HG02623 (cell line): ENCODE measurements around the gene RANBP17.

Source experiments
- ATAC-seq: cut with Tn5 transposase; IDR thresholded peaks from one replicate; pipeline ENCODE4 v1.9.1; 2021; ENCODE audit warnings: moderate library complexity; ENCODE audit not compliant: unreplicated experiment

The RANBP17 gene

DNA sequence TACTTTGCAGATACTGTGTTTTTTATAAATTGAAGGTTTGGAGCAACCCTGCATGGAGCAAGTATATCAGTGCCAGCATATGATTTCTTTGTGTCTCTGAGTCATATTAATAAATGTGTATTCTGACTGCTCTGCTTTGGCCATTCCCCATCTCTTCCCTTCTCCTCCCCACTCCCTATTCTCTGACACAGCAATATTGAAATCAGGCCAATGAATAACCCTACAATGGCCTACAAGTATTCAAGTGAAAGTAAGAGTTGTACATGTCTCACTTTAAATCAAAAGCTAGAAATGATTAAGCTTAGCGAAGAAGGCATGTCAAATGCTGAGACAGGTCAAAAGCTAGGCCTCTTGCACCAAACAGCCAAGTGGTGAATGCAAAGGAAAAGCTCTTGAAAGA is 365.0 kb downstream of the RANBP17 start:
- no peak for ATAC-seq

DNA sequence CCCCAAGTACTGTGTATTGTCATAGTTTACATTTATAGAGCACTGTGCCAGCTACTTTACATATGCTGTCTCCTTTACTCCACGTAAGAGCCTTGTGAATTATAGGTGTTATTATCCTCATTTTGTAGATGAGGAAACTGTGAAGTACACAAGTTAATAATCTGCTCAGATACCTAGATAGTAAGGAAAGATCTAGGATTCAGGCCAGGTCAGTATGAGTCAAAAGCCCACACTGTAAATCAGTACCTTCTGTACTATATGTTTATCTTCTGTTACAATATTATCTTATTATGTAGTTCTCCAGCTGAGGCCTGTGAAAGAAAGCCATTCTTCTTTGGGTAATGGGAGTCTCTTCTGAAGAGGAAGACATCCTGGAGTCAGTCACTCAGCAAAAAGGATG is 374.8 kb downstream of the RANBP17 start:
- ATAC-seq: no peak

DNA sequence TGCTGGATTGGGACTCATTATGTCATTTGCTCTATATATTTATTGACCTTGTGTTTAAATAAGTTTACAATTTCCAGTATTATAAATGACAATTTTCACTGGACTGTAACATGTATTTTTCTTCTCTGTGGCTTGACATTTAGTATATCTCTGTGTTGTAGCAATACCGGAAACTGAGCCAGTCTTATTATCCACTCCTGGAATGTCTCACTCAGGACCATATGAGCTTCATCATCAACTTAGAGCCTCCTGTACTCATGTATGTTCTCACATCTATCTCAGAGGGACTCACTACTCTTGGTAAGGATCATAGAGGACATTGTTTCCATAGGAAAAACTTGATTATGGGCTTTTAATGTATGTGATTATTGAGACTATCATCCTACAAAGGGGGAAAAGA is 380.7 kb downstream of the RANBP17 start:
- no peak for ATAC-seq

DNA sequence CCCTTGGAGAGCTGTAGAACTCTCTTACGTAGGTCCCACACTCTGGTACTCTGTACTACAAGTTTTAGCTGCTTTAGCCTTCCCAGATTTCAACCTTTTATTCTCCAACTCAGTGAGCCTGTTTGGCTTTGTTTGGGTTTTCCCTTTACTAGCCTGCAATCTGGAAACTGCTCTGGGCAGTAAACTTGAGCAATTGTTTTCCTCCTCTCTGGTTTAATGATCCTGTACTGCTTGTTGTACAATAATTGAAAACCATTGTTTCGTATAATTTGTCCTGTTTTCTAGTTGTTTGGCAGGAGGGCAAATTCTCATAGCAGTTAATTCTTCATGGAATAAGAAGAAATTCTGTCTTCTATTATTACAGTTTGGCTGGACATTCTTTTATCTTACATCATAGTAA is 384.4 kb downstream of the RANBP17 start:
- ATAC-seq: no peak

DNA sequence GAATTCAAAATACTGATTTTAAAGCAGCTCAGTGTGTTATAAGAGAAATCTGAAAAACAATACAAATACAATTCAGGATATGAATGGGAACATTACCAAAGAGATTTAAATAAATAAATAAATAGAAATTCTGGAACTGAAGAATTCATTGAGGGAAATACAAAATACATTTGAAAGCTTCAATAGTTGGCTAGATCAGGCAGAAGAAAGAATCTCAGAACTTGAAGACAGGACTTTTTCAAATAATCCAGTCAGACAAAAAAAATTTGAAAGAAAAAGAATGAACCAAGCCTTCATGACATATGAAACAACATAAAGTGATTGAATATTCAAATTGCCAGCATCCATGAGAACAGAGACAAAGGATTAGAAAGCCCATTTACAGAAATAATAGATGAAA is 387.6 kb downstream of the RANBP17 start:
- ATAC-seq: no peak

DNA sequence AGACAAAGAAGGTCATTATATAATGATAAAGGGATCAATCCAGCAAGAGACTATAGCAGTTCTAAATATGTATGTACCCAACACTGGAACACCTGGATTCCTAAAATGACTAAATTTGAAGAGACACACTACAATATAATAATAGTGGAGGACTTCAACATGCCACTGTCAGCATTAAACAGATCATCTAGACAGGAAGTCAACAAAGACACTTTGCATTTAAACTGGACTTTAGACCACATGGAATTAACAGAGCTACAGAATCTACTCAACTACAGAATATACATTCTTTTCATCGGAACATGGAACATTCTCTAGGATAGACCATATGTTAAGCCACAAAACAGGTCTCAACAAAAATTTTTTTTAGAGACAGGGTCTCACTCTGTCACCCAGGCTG is 388.9 kb downstream of the RANBP17 start:
- no peak for ATAC-seq

DNA sequence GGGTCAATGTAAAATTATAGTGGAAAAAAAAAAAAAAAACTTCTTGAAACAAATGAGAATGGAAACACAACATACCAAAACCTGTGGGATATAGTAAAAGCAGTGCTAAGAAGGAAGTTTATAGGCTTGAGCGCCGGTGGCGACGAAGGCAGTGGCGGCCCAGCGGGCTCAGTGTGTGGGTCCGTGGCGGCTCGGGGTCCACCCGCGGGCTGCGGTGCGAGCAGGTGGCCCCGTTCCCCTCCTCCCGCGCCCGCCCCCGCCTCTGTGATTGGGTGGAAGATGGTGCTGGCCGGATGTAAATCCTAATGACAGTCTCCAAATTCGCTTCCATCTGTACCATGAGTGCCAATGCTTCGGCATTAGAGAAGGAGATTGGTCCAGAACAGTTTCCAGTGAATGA is 389.7 kb downstream of the RANBP17 start:
- no peak for ATAC-seq

DNA sequence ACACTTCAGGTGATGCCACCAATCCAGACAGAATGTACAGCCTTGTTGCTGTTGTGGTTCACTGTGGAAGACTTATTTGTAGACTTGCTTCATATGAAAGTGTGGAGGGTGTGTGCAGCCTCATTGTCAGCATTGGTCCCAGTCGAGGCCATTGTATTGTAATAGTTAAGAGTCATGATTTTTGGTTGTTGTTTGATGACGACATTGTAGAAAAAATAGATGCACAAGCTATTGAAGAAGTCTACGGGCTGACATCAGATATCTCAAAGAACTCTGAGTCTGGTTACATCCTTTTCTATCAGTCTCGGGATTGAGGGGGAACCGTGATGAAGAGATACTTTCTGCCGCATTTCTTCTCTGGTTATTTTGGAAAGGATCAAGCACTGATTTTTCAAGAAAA is 390.9 kb downstream of the RANBP17 start:
- no peak for ATAC-seq

DNA sequence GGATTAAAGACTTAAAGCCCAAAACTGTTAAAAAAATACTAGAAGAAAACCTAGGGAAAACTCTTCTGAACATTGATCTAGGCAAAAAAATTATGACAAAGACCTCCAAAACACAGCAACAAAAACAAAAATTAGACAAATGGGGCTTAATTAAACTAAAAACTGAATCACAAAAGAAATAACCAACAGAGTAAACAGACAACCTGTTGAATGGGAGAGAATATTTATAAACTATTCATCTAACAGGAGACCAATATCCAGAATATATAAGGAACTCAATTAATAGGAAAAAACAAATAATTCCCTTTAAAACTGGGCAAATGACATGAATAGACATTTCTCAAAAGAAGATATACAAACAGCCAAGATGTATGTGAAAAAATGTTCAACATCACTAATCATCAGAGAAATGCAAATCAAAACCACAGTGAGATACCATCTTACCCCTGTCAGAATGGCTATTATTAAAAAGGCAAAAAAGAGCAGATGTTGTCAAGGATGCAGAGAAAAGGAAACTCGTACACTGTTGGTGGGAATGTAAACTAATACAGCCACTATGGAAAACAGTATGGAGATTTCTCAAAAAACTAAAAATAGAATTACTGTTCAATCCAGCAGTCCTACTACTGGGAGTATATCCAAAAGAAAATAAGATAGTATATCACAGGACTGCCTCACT is 397.1 kb downstream of the RANBP17 start:
- no peak for ATAC-seq

DNA sequence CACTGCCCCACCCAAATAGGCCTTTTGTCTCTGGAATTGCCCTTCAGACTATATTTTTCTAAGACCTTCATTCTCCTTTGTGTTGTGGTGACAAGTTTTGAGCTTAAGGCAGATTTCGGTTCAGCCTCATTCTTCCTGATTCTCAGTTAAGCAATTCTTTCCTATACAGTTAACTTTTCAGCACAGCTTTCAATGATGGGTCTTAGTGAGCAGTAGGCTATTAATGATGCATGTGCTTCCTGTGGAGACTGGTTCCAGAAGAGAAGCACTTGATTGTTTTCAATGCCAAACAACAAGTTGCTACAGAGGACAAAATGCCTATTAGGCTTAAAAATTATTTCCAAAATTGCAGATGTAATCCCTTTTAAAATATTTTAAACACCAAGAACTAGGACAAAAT is 399.5 kb downstream of the RANBP17 start:
- no peak for ATAC-seq

DNA sequence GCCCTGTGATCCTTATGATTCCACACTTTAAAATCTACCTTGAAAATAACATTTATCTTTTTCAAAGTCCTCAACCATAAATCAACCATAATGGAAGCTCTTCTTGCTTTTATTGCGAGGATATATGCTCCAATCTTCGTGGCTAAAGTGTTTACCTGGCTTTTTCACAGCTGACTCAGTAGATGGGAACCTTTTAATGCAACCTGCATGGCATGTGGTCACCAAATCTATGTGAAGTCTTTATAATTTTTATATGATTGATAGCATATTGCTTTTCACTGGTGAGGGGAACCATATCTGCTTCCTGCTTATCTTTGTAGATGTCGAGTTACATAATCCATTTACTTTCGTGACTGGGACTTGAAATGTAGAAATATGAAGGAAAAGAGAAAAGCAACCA is 400.1 kb downstream of the RANBP17 start:
- ATAC-seq: no peak

DNA sequence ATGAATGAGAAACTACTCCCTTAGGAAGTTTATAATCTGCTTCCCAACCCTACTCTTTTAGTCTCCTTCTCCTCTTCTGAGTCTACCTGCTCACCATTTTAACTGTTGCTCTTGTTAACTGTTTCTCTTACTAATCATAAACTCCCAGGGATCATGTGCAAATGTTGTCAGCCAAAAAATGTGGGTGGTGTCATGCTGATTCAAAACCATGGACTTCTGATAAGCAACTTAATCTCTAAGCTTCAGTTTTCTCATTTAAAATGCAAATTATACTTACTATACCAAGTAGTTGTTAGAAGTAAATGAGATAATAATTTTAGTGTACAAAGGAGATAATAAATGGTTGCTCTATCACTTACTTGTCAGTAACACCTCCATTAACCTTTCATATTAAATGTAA is 401.4 kb downstream of the RANBP17 start:
- ATAC-seq: no peak

DNA sequence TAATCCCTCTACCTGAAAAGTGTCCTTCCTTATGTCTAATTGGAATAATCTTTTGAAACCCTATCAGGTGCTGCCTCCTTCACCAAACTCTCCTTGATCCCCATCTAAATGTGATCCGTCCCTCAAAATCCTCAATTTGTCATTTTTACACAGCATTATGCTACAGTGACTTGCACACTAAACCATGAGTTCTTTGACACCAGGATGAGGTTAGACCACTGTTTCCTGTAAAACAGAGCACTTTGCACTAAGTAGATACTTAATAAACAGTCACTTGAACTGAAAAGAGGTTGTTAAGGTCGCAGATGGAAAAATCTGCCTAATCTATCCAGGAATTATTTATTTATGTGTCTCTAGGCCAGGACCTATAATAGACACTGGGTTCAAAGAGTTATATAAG is 403.0 kb downstream of the RANBP17 start:
- ATAC-seq: no peak

DNA sequence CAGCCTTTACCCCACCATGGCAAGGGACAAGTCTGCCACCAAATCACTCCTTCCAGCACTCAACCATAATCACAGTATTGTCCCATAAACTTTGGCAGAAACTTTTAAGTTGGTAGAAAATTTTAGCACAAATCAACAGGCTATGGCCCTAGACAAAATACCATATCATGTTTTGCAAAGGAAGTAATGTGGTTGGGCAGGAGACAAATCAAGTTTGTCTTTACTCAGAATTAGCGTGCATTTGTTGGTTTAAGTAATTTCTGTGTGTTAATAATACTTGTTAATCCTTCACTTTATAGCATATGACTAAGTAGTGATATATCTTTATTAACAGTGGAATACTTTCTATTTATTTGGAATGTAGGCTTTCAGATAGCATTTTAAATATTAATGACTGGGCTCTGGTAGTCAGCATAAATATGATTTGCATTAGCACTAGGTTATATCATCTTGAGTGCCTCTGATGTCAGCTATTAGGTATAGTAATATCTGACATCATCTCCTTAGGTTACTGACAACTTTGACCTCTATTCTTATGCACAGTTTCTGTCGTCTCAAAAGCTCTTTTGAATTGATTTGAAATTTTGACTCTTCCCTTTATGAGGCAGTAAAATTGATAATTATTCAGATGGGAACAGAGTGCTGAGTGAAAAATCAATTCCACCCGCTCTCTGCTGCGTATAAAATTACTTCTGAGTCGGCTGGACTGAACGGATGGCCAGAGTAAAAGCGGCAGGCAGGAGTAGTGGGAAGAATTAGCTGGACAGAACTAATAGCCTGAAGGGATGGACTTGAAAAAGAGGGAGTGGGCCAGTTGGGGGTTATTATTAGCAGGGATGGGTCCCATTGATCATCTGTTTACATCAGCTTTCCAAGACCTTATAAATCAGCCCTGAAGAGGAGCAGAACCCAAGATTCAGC is 407.1 kb downstream of the RANBP17 start:
- no peak for ATAC-seq

DNA sequence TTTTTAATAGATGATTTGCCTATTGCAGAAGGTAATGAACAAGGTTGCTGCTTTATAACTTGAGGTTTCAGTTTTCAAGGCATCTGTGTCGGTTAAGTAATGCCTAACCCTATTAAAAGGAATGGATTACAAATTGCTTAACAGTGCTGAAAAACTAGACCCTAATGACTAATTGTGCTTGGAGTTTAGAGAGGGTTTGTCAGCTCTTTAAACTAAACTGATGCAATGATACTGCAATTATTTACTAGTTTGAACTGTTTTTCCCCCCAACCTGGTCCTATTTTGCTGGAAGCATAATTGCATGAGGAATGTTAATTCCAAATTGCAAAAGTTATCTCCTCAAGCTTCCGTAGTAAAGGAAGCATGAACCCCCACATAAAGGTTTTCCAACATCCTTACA is 407.9 kb downstream of the RANBP17 start:
- ATAC-seq: no peak

DNA sequence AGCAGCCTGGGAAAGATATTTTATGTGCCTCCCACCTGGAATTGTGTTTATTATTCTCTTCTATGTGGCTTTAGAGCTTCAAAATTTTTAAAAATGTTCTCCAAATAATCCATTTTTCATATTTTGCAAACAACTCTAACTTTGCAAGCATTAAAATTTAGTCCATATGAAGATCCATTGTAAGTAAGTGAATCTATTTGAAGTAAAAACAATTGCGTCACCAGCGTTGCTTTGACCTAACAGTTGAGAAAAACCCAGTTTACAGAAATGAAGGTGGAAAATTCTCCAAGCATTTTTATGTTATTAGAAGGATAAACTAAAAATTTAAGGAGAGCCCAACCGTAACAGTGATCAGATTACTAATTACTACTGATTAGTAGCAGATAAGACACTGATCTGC is 408.3 kb downstream of the RANBP17 start:
- no peak for ATAC-seq

DNA sequence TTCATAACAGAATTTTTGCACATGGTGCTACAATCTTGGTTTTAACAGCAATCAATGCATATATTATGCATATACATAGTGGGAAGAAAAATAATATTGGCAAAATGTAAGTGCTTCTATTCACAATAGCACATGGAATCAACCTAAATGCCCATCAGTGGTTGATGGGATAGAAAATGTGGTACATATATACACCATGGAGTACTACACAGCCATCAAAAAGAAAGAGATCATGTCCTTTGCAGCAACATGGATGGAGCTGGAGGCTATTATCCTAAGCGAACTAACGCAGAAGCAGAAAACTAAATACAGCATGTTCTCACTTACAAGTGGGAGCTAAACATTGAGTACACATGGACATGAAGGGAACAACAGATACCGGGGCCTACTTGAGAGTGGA is 410.0 kb downstream of the RANBP17 start:
- no peak for ATAC-seq

DNA sequence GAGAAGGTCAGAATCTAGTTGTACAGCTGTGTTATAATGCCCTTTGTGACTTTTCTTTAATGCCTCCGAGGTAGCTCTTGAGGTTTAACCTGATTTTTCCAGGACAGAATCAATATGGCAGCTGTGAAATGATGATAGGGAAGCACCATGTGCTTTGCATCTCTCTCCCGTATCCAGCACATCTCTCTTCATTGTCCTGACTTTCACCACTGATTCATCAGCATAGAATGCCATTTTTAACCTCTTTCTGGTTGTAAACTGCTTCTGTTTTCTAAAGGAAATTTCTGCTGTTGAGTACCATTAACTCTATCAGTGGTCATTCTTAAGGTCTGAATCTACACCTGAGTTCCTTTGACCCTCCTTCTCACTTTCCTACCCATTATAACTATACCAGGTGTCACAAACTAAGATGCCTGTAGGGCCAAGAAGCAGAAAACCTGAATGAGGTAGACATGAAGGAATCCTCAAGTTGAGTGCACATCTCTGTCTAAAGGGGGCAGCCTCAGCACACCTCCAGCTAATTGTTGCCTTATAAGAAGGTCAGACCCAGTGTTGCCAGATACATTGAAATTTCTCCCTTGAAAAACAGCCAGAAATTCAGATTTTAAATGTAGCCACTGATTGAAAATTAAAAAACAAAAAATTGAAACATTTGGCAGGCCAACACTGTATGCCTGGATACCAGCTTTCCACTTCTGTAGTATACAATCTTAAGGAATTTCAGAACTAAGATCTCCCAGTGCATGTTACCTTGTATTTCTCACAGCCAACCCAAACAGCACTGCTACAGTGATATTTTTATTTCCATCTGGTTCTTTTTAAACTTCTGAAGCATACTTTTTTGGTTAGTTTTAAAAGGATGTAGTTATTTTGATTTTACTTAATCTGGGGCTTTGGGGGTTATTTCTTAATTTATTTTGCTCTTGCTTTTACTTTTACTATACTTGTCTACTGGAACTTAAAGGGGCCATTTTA is 411.5 kb downstream of the RANBP17 start:
- ATAC-seq: no peak

DNA sequence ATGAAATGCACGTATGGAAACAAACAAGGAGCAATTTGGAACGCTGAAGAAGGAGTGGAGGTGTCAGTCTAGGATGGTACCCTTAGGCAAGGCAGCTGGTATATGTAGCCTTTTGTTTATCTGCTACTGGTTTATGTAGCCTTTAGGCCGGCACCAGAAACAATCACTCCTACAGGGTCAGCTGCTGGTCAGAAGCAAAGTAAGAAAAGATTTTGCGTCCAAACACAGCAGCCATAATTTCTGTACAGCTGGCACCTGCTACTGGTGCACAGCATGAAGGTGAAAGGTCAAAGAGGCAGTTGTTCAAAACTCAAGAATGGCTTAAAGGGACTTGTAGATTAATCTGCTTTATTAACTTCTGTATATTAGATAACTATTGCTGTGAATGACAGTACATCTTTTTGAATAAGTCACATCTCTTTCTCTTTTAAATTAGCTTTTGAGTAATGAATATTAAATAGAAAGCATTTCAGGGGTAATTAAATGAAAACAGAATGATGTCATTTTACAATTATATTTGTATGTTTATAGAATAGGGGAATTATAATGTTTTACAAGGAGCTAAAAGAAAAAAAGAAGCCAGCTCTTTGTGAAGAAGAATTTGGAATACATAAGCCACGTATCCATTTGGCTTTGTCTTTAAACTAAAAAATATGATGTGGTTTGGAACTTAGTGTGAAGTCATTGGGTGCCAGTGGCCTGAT is 414.2 kb downstream of the RANBP17 start:
- ATAC-seq: no peak

DNA sequence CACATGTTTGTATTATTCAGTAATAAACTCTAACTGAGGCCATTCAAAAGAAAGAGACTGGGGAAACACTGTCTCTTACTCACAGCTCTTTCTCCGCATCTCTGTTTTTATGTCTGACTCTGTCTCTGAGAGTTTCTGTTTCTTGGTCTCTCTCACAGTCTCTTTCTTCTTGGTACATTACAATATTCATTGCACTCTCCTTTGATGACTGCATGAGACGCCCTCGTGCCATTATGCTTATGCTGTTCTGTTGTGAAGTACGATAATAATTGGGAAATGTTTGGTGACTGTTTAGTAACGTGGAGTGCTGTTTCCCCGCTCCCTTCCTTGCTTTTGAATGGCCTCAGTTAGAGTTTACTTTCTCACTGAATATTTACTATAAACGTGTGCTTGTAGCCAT is 421.9 kb downstream of the RANBP17 start:
- ATAC-seq: no peak

DNA sequence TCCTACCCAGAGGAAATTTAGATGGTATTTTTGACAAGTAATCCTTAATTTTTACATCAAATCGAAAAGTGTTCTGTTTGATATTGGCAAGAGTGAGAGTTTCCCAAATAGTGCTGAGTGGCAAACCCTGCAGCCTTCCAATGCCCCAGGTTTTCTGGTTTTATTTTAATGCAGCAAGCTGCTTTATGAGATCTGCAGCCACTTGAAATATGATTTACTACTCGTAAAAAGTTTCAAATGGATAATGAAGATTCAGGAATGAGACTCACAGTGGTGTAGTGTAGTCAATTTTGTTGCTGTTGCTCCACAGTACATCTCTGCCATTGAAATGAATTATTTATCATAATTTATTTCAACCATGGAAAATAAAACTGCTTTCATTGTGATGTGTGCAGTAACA is 423.6 kb downstream of the RANBP17 start:
- no peak for ATAC-seq
